Measurements from ENCODE around the gene HSD17B12. TPM values are rescaled to one million over a fixed set of nuclear protein-coding genes. Genes with fewer than 3 reads are reported as not detected.

Gene HSD17B12
- total and polyA plus RNA-seq, 12 donors: 32.9 to 122 (median 79.1) TPM

DNA sequence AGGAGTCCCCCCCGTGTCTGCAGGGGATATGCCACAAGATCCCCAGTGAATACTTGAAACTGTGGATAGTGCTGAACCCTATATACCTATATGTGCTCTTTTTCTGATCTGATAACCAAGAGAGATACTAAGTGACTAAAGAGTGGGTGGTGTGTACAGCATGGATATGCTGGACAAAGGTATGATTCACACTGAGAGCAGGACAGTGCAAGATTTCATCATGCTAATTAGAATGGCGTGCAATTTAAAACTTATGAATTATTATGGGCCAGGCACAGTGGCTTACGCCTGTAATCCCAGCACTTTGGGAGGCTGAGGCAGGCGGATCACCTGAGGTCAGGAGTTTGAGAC lies 109.9 kb downstream of the HSD17B12 start:
- Histone ChIP-seq H3K36me3 (peaks cover 0 to 11% (median 0%) of the 10 kb centered on the region in 9 donors), H3K4me3 (no peak overlapping the region), H3K27me3 (no peaks in the 10 kb centered on the region), H3K27ac (no peak overlapping the region), H3K4me1 (peaks cover 0 to 21% (median 0%) of the 10 kb centered on the region in 9 donors), H3K9me3 (peaks cover 0 to 1% (median 0%) of the 10 kb centered on the region in 11 donors)
- DNase-seq (no peak), ATAC-seq (no peak)
- 97 to 98% methylated on average over 4 of the region's 4 CpGs for WGBS, 2 donors
- intact Hi-C loops (cut with DNase I): loop anchor here in 1 of 10 donors (5.0 kb wide), 1 partner anchor 88 kb away; no protein-coding TSS in a partner anchor
- TF ChIP-seq, protein P1, sequence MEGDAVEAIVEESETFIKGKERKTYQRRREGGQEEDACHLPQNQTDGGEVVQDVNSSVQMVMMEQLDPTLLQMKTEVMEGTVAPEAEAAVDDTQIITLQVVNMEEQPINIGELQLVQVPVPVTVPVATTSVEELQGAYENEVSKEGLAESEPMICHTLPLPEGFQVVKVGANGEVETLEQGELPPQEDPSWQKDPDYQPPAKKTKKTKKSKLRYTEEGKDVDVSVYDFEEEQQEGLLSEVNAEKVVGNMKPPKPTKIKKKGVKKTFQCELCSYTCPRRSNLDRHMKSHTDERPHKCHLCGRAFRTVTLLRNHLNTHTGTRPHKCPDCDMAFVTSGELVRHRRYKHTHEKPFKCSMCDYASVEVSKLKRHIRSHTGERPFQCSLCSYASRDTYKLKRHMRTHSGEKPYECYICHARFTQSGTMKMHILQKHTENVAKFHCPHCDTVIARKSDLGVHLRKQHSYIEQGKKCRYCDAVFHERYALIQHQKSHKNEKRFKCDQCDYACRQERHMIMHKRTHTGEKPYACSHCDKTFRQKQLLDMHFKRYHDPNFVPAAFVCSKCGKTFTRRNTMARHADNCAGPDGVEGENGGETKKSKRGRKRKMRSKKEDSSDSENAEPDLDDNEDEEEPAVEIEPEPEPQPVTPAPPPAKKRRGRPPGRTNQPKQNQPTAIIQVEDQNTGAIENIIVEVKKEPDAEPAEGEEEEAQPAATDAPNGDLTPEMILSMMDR (IDR thresholded peaks at IDR 0.05): no peak

DNA sequence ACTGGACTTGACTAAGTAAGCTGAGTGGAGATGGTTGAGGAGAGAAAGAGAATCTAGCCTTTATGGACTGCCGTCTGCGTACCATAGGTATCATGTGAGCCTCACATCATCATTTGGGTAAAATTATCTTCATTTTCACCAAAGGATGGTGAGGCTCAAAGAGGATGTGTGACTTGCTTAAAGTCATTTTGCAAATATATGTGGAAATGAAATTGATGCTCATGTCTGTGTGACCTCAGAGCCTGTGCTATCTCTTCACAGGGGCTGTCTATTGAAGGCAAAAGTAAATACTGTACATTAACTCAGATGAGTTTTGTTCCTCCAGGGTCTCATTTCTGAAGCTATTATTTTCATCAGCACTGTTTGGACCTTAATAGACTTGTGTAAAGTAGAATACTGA lies 116.8 kb downstream of the HSD17B12 start:
- no peaks in the 10 kb centered on the region for H3K4me1 ChIP-seq
- peaks cover 0 to 41% (median 7%) of the 10 kb centered on the region in 9 donors for H3K36me3 ChIP-seq
- H3K4me3 ChIP-seq: no peak overlapping the region
- WGBS, 2 donors: 97 to 98% methylated on average over 2 of the region's 2 CpGs
- no peak overlapping the region for H3K27ac ChIP-seq
- H3K27me3 ChIP-seq: no peaks in the 10 kb centered on the region
- TF ChIP-seq, protein P1 (IDR thresholded peaks at IDR 0.05): no peak
- DNase-seq (no peak), ATAC-seq (no peak)
- intact Hi-C loops (cut with DNase I): no loop called here
- H3K9me3 ChIP-seq: no peaks in the 10 kb centered on the region

DNA sequence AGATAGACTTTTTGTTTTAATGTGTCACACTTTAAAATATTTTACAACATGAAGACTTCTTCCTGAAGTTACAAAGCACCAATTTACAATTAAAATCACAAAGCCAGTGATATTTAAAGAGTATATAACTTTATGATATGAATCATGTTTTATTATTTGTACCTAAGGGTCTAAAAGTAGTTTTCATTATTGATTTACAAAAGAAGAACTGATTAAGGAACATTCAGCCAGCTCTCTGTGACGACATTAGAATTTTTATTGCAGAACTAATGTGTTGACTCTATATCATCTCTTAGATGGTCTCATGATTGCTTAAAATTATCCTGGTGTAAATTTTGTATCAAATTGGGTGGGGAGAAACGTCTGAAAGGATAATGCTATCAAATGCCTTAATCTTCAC lies 117.3 kb downstream of the HSD17B12 start:
- intact Hi-C loops (cut with DNase I): no loop called here
- H3K27me3 ChIP-seq: no peaks in the 10 kb centered on the region
- no peaks in the 10 kb centered on the region for H3K9me3 ChIP-seq
- DNase-seq (no peak), ATAC-seq (no peak)
- H3K4me3 ChIP-seq: no peak overlapping the region
- no peaks in the 10 kb centered on the region for H3K4me1 ChIP-seq
- H3K27ac ChIP-seq: no peak overlapping the region
- TF ChIP-seq, protein P1 (IDR thresholded peaks at IDR 0.05): no peak
- H3K36me3 ChIP-seq: peaks cover 0 to 41% (median 7%) of the 10 kb centered on the region in 9 donors
- 87 to 88% methylated on average over 2 of the region's 2 CpGs for WGBS, 2 donors

DNA sequence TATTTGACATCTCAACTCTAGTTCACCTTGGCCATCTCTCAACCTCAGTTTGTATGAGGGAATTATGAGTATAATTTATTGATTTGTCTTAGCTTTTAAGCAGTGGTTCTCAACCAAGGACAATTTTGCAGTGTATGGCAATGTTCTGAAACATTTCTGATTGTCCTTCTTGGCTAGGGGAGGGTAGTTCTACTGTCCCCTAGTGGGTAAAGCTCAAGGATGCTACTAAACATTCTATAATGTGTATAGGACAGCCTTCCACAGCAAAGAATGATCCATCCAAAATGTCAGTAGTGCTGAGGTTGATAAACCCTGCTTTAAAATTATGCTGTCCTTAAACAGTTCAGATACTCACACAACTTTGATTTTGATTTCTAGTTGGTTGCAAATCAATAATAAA lies 122.0 kb downstream of the HSD17B12 start:
- TF ChIP-seq, protein P1 (IDR thresholded peaks at IDR 0.05): peak in 5 of 9 donors; percentile 8 to 35 (median 19)
- H3K4me3 ChIP-seq: no peak overlapping the region
- intact Hi-C loops (cut with DNase I): loop anchor here in 1 of 10 donors (10.0 kb wide), 1 partner anchor 238 kb away; no protein-coding TSS in a partner anchor

More for the DNA sequence above, 122.0 kb downstream of the HSD17B12 start:
- no peak for ATAC-seq
- peaks cover 0 to 46% (median 7%) of the 10 kb centered on the region in 9 donors for H3K36me3 ChIP-seq
- H3K9me3 ChIP-seq: no peaks in the 10 kb centered on the region
- H3K4me1 ChIP-seq: no peaks in the 10 kb centered on the region
- H3K27me3 ChIP-seq: no peaks in the 10 kb centered on the region
- H3K27ac ChIP-seq: no peak overlapping the region
- DNase-seq: no peak

All from heart right ventricle (tissue), 16 donors.